Measurements from ENCODE around the gene BICC1. TPM values are rescaled to one million over a fixed set of nuclear protein-coding genes. Genes with fewer than 3 reads are reported as not detected.
A peak's percentile ranks its signal among the peaks of the same experiment; 100 is the strongest.

Gene BICC1
- polyA plus RNA-seq (2013, experiment 1 of 2): 1.6 TPM
- 1.5 TPM for polyA plus RNA-seq (2013, experiment 2 of 2)

- WGBS, 2 donors (ENCODE audit: extremely low coverage in 2 of 2, insufficient read length in 2 of 2, insufficient replicate concordance in 1 of 2): no CpG with 5 or more reads among the region's 82 CpGs
- Histone ChIP-seq H2BK15ac (ENCODE audit: low read length) (no peak within 1 kb of the TSS), H2BK12ac (ENCODE audit: low read length) (no peak within 1 kb of the TSS), H4K91ac (ENCODE audit: low read depth, low read length, poor library complexity) (no peak within 1 kb of the TSS), H3K27ac (replicated peaks; ENCODE audit: low read length) (no peak within 1 kb of the TSS), H3K9ac (ENCODE audit: low read depth, low read length, poor library complexity) (peak within 1 kb of the TSS; percentile 87), H3K4ac (ENCODE audit: low read length) (no peak within 1 kb of the TSS), H2BK120ac (ENCODE audit: low read depth, low read length) (no peak within 1 kb of the TSS), H2BK5ac (ENCODE audit: low read length) (no peak within 1 kb of the TSS), H3K27me3 (ENCODE audit: control insufficient read depth in 3 of 3, insufficient read depth in 3 of 3, low read depth in 1 of 3, low read length in 3 of 3) (peaks cover 0 to 48% (median 23%) of the 10 kb centered on the region in 3 experiments), H3K36me3 (replicated peaks in 1 of 2; ENCODE audit: control insufficient read depth in 2 of 2, insufficient read depth in 2 of 2, low read length in 2 of 2) (no peaks in the 10 kb centered on the region), H3K4me2 (ENCODE audit: insufficient read depth, low read length, poor library complexity, severe bottlenecking) (peak within 1 kb of the TSS; percentile 85), H3K18ac (ENCODE audit: low read length) (peak within 1 kb of the TSS; percentile 66), H3K23ac (ENCODE audit: low read depth, low read length, poor library complexity) (peak within 1 kb of the TSS; percentile 25), H3K79me1 (ENCODE audit: low read depth, low read length) (no peaks in the 10 kb centered on the region), H3K4me1 (ENCODE audit: control insufficient read depth in 2 of 2, insufficient read depth in 1 of 2, low read depth in 1 of 2, low read length in 2 of 2) (peaks cover 8 to 10% of the 10 kb centered on the region in 2 donors), H3K9me3 (replicated peaks in 1 of 2; ENCODE audit: control insufficient read depth in 2 of 2, insufficient read depth in 1 of 2, low read depth in 1 of 2, low read length in 2 of 2) (no peaks in the 10 kb centered on the region), H3K14ac (ENCODE audit: low read length) (no peak within 1 kb of the TSS), H2AFZ (ENCODE audit: low read length) (peak within 1 kb of the TSS; percentile 95), H4K8ac (ENCODE audit: low read depth, low read length) (no peak within 1 kb of the TSS), H3K4me3 (ENCODE audit: low read length in 2 of 2) (peak within 1 kb of the TSS; percentile 59 to 97), H2AK5ac (ENCODE audit: low read depth, low read length) (no peak within 1 kb of the TSS)
- peak; percentile 48 for DNase-seq (ENCODE audit: low spot score)
These were observed at the start of gene BICC1 for GRCh38 chr10:58512491-58513187. Gene BICC1, plus strand, starts transcription at chr10:58512872. Its CDS starts 272 bp downstream, at chr10:58513144.

- DNase-seq (ENCODE audit: low spot score): no peak
- Histone ChIP-seq H3K18ac (ENCODE audit: low read length) (peak overlapping the region; percentile 32), H3K4me3 (ENCODE audit: low read length in 2 of 2) (no peak overlapping the region), H3K4ac (ENCODE audit: low read length) (no peak overlapping the region), H3K14ac (ENCODE audit: low read length) (no peak overlapping the region), H2BK5ac (ENCODE audit: low read length) (no peak overlapping the region), H2AK5ac (ENCODE audit: low read depth, low read length) (no peak overlapping the region), H3K27me3 (ENCODE audit: control insufficient read depth in 3 of 3, insufficient read depth in 3 of 3, low read depth in 1 of 3, low read length in 3 of 3) (no peaks in the 10 kb centered on the region), H4K8ac (ENCODE audit: low read depth, low read length) (no peak overlapping the region), H3K4me2 (ENCODE audit: insufficient read depth, low read length, poor library complexity, severe bottlenecking) (no peak overlapping the region), H2BK120ac (ENCODE audit: low read depth, low read length) (no peak overlapping the region), H4K91ac (ENCODE audit: low read depth, low read length, poor library complexity) (no peak overlapping the region), H3K27ac (replicated peaks; ENCODE audit: low read length) (no peak overlapping the region), H2BK15ac (ENCODE audit: low read length) (no peak overlapping the region), H3K36me3 (replicated peaks in 1 of 2; ENCODE audit: control insufficient read depth in 2 of 2, insufficient read depth in 2 of 2, low read length in 2 of 2) (no peaks in the 10 kb centered on the region), H3K23ac (ENCODE audit: low read depth, low read length, poor library complexity) (no peak overlapping the region), H2AFZ (ENCODE audit: low read length) (no peak overlapping the region), H2BK12ac (ENCODE audit: low read length) (no peak overlapping the region), H3K79me1 (ENCODE audit: low read depth, low read length) (no peaks in the 10 kb centered on the region), H3K9ac (ENCODE audit: low read depth, low read length, poor library complexity) (peak overlapping the region; percentile 9), H3K9me3 (replicated peaks in 1 of 2; ENCODE audit: control insufficient read depth in 2 of 2, insufficient read depth in 1 of 2, low read depth in 1 of 2, low read length in 2 of 2) (no peaks in the 10 kb centered on the region), H3K4me1 (ENCODE audit: control insufficient read depth in 2 of 2, insufficient read depth in 1 of 2, low read depth in 1 of 2, low read length in 2 of 2) (no peaks in the 10 kb centered on the region)
- WGBS, 2 donors (ENCODE audit: extremely low coverage in 2 of 2, insufficient read length in 2 of 2, insufficient replicate concordance in 1 of 2): no CpG with 5 or more reads among the region's 2 CpGs
These were observed 47.7 kb upstream of the BICC1 start for GRCh38 chr10:58464956-58465355.

DNA sequence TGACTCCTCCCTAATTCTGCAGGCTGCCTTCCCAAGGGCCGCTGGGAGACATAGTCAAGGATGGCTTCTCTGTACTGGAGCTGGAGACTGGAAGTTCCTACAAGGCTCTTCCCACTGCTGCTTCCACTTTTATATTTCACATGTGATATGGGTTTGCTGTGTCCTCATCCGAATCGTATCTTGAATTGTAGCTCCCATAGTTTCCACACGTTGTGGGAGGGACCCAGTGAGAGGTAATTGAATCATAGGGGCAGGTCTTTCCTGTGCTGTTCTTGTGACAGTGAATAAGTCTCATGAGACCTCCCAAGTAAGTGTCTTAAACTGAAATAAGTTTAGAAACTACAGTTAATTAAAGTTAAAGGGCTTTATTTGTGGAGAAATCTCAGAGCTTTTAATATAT lies 47.0 kb upstream of the BICC1 start:
- Histone ChIP-seq H3K4me3 (ENCODE audit: low read length in 2 of 2) (no peak overlapping the region), H3K9me3 (replicated peaks in 1 of 2; ENCODE audit: control insufficient read depth in 2 of 2, insufficient read depth in 1 of 2, low read depth in 1 of 2, low read length in 2 of 2) (no peaks in the 10 kb centered on the region), H4K8ac (ENCODE audit: low read depth, low read length) (no peak overlapping the region), H4K91ac (ENCODE audit: low read depth, low read length, poor library complexity) (no peak overlapping the region), H2BK120ac (ENCODE audit: low read depth, low read length) (no peak overlapping the region), H3K18ac (ENCODE audit: low read length) (no peak overlapping the region), H2BK15ac (ENCODE audit: low read length) (no peak overlapping the region), H3K4me2 (ENCODE audit: insufficient read depth, low read length, poor library complexity, severe bottlenecking) (no peak overlapping the region), H3K23ac (ENCODE audit: low read depth, low read length, poor library complexity) (no peak overlapping the region), H3K9ac (ENCODE audit: low read depth, low read length, poor library complexity) (no peak overlapping the region), H2BK12ac (ENCODE audit: low read length) (no peak overlapping the region), H2AFZ (ENCODE audit: low read length) (no peak overlapping the region), H3K36me3 (replicated peaks in 1 of 2; ENCODE audit: control insufficient read depth in 2 of 2, insufficient read depth in 2 of 2, low read length in 2 of 2) (no peaks in the 10 kb centered on the region), H3K4me1 (ENCODE audit: control insufficient read depth in 2 of 2, insufficient read depth in 1 of 2, low read depth in 1 of 2, low read length in 2 of 2) (no peaks in the 10 kb centered on the region), H2BK5ac (ENCODE audit: low read length) (no peak overlapping the region), H3K4ac (ENCODE audit: low read length) (no peak overlapping the region), H3K79me1 (ENCODE audit: low read depth, low read length) (no peaks in the 10 kb centered on the region), H2AK5ac (ENCODE audit: low read depth, low read length) (no peak overlapping the region), H3K14ac (ENCODE audit: low read length) (no peak overlapping the region), H3K27me3 (ENCODE audit: control insufficient read depth in 3 of 3, insufficient read depth in 3 of 3, low read depth in 1 of 3, low read length in 3 of 3) (no peaks in the 10 kb centered on the region), H3K27ac (replicated peaks; ENCODE audit: low read length) (no peak overlapping the region)
- WGBS, 2 donors (ENCODE audit: extremely low coverage in 2 of 2, insufficient read length in 2 of 2, insufficient replicate concordance in 1 of 2): no CpG with 5 or more reads among the region's 4 CpGs
- no peak for DNase-seq (ENCODE audit: low spot score)

DNA sequence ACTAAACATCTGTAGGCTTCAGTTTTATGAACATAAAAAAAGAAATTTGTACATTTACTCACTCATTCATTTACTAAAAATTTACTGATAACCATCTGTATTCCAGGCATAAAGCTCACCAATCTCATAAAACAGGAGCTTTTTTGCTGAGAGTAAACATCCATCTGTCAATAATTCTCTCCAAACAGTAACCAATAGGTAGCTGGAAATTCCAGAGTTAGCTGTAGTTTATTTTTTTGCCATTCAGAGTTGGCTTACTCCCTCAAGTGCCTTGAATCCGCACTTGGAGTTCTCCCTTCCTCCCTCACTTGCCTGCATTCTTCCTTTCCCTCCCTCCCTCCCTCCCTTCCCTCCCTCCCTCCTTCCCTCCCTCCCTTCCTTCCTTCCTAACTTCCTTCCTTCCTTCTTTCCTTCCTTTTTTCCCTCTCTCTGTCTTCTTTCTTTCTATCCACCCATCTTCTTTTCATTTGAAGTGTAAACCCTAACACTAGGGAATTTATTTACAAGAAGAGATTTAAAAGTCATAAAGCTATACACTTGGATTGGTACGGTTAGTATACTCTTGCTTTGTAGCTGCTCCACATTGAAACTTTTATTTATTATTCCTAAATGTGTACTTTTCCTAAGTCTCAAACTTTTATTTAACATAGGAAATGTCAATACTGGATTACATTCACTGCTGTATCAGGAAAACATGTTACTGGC lies 44.6 kb upstream of the BICC1 start:
- Histone ChIP-seq H3K4ac (ENCODE audit: low read length) (no peak overlapping the region), H3K14ac (ENCODE audit: low read length) (no peak overlapping the region), H2BK12ac (ENCODE audit: low read length) (no peak overlapping the region), H2BK5ac (ENCODE audit: low read length) (no peak overlapping the region), H3K4me1 (ENCODE audit: control insufficient read depth in 2 of 2, insufficient read depth in 1 of 2, low read depth in 1 of 2, low read length in 2 of 2) (no peaks in the 10 kb centered on the region), H2AFZ (ENCODE audit: low read length) (no peak overlapping the region), H3K23ac (ENCODE audit: low read depth, low read length, poor library complexity) (no peak overlapping the region), H2BK120ac (ENCODE audit: low read depth, low read length) (no peak overlapping the region), H3K36me3 (replicated peaks in 1 of 2; ENCODE audit: control insufficient read depth in 2 of 2, insufficient read depth in 2 of 2, low read length in 2 of 2) (no peaks in the 10 kb centered on the region), H3K4me2 (ENCODE audit: insufficient read depth, low read length, poor library complexity, severe bottlenecking) (no peak overlapping the region), H4K91ac (ENCODE audit: low read depth, low read length, poor library complexity) (no peak overlapping the region), H2BK15ac (ENCODE audit: low read length) (no peak overlapping the region), H3K27ac (replicated peaks; ENCODE audit: low read length) (no peak overlapping the region), H2AK5ac (ENCODE audit: low read depth, low read length) (no peak overlapping the region), H3K27me3 (ENCODE audit: control insufficient read depth in 3 of 3, insufficient read depth in 3 of 3, low read depth in 1 of 3, low read length in 3 of 3) (no peaks in the 10 kb centered on the region), H3K9ac (ENCODE audit: low read depth, low read length, poor library complexity) (no peak overlapping the region), H4K8ac (ENCODE audit: low read depth, low read length) (no peak overlapping the region), H3K4me3 (ENCODE audit: low read length in 2 of 2) (no peak overlapping the region), H3K79me1 (ENCODE audit: low read depth, low read length) (no peaks in the 10 kb centered on the region), H3K18ac (ENCODE audit: low read length) (no peak overlapping the region), H3K9me3 (replicated peaks in 1 of 2; ENCODE audit: control insufficient read depth in 2 of 2, insufficient read depth in 1 of 2, low read depth in 1 of 2, low read length in 2 of 2) (no peaks in the 10 kb centered on the region)
- no CpG with 5 or more reads among the region's 2 CpGs for WGBS, 2 donors (ENCODE audit: extremely low coverage in 2 of 2, insufficient read length in 2 of 2, insufficient replicate concordance in 1 of 2)
- no peak for DNase-seq (ENCODE audit: low spot score)
